Cardiac muscle cell (in vitro differentiated cells and primary cell): ENCODE measurements around the gene SUSD3. TPM values are rescaled to one million over a fixed set of nuclear protein-coding genes. Genes with fewer than 3 reads are reported as not detected.

Source experiments
- DNase-seq, 2 donors: peaks; one replicate each; pipeline versions ENCODE4 v3.0.0 to v3.0.0-alpha.2; 2010 to 2017; ENCODE audit warnings: low read depth in 1 of 2, low spot score in 1 of 2
- H3K27ac ChIP-seq: fragments of 200-600 bp; sonication (generic); 2 replicates; pipeline ENCODE4 v1.5.1; 2016
- H3K27me3 ChIP-seq: fragments of 200-600 bp; sonication (generic); 2 replicates; pipeline ENCODE4 v1.6.0; 2016; ENCODE audit warnings: control low read depth
- H3K36me3 ChIP-seq: fragments of 200-600 bp; sonication (generic); 2 replicates; pipeline ENCODE4 v1.5.1; 2016; ENCODE audit warnings: control low read depth
- H3K4me1 ChIP-seq: fragments of 200-600 bp; sonication (generic); 2 replicates; pipeline ENCODE4 v1.8.1; 2017; ENCODE audit warnings: low read depth, mild to moderate bottlenecking, mixed run types
- H3K4me3 ChIP-seq: fragments of 200-600 bp; sonication (generic); 2 replicates; pipeline ENCODE4 v1.5.1; 2016; ENCODE audit warnings: mild to moderate bottlenecking
- H3K9me3 ChIP-seq: fragments of 200-600 bp; sonication (generic); 2 replicates; pipeline ENCODE4 v1.5.1; 2017; ENCODE audit warnings: low read depth, mild to moderate bottlenecking, control low read depth
- polyA plus RNA-seq: library from polyadenylated mRNA; unstranded; fragments of >200 nt; fragmentation: Nextera tagmentation; extraction: Ambion mirVana; gene quantifications from 2 replicates; pipeline ENCODE4 v1.2.1, GENCODE V29; 2016
- total RNA-seq: library from RNA; depleted of rRNA; stranded (reverse); fragments of >200 nt; gene quantifications from 2 replicates; pipeline ENCODE4 v1.2.3, GENCODE V29; 2016
- TF ChIP-seq, protein P1 (sequence below): IDR thresholded peaks from 2 replicates; pipeline ENCODE4 v1.5.1; 2012; ENCODE audit warnings: low read depth, mild to moderate bottlenecking, low read length

The SUSD3 gene
- total and polyA plus RNA-seq, 2 experiments from 2014 or later = not detected

DNA sequence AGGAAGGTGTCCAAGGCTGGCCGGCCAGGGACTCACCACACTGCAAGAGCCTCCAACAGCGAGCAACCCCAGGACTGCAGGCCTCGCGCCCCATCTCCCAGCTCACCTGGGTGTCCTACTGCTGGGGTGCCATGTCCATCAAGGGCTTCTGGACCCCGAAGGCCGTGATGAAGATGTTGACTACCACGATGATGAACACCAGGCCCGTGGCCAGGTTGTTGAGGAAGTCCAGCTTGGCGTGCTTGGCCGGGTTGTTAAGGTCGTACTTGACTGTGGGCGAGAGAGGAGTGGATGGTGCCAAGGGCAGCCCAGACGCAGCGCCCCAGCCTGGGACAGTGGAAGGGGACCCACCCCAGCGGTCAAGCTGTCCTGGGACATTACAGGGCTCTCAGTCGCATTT is 66.3 kb downstream of the SUSD3 start:
- no peaks in the 10 kb centered on the region for H3K9me3 ChIP-seq
- DNase-seq = no peak
- H3K27ac ChIP-seq = no peak overlapping the region
- no peaks in the 10 kb centered on the region for H3K36me3 ChIP-seq
- TF ChIP-seq, protein P1, sequence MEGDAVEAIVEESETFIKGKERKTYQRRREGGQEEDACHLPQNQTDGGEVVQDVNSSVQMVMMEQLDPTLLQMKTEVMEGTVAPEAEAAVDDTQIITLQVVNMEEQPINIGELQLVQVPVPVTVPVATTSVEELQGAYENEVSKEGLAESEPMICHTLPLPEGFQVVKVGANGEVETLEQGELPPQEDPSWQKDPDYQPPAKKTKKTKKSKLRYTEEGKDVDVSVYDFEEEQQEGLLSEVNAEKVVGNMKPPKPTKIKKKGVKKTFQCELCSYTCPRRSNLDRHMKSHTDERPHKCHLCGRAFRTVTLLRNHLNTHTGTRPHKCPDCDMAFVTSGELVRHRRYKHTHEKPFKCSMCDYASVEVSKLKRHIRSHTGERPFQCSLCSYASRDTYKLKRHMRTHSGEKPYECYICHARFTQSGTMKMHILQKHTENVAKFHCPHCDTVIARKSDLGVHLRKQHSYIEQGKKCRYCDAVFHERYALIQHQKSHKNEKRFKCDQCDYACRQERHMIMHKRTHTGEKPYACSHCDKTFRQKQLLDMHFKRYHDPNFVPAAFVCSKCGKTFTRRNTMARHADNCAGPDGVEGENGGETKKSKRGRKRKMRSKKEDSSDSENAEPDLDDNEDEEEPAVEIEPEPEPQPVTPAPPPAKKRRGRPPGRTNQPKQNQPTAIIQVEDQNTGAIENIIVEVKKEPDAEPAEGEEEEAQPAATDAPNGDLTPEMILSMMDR = no peak
- no peak overlapping the region for H3K4me3 ChIP-seq
- no peaks in the 10 kb centered on the region for H3K27me3 ChIP-seq
- H3K4me1 ChIP-seq = peaks cover 12% of the 10 kb centered on the region

DNA sequence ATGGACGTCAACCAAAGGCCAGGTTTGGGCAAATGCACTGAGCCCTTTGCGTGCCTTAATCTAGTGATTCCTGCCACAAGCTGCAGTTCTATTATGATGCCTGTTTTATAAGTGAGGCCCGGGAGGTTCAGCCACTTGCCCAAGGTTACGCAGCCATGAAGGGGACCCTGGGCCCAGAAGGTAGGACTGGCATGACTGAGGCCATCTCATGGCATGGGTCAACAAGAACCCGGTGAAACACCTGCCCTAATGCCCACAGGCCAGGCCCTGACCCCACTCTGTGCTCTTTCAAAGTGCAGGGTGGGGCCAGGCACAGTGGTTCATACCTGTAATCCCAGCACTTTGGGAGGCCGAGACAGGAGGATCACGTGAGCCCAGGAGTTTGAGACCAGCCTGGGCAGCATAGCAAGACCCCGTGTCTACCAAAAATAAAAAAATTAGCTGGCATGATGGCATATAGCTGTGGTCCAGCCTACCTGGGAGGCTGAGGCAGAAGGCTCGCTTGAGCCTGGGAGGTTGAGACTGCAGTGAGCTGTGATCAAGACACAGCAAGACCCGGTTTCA is 66.9 kb downstream of the SUSD3 start:
- Histone ChIP-seq H3K27ac (no peak overlapping the region), H3K9me3 (no peaks in the 10 kb centered on the region), H3K4me3 (no peak overlapping the region), H3K4me1 (peaks cover 12% of the 10 kb centered on the region), H3K36me3 (no peaks in the 10 kb centered on the region), H3K27me3 (no peaks in the 10 kb centered on the region)
- no peak for DNase-seq
- TF ChIP-seq, protein P1 = no peak

DNA sequence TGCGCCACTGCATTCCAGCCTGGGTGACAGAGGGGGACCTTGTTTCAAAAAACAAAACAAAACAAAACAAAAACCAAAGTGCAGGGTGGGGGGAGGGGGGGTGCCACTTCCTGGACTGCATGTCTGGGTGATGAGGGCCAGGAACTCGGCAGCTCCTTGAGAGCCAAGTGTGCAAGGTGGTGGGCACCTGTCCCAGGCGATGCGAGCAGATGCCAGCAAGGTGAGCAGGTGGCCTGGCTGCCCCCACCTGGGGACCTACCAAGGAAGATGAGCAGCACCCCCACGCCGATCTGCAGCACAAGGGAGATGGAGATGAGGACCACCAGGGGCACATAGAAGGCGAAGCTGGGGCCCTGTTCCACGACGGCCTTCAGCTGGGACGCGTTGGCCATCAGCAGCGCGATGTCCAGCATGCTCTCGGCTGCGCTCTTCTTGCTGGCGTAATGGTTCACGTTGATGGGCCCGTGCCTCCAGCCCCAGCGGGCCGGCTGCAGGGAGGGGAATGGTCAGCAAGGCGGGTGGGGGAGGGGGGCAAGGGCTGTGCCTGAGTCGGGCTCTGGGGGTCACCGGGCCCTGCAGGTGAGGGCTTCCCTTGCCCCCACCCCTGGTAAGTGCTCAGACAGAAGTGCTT is 67.8 kb downstream of the SUSD3 start:
- Histone ChIP-seq H3K27ac (no peak overlapping the region), H3K4me1 (peaks cover 12% of the 10 kb centered on the region), H3K36me3 (no peaks in the 10 kb centered on the region), H3K4me3 (no peak overlapping the region), H3K27me3 (no peaks in the 10 kb centered on the region), H3K9me3 (no peaks in the 10 kb centered on the region)
- DNase-seq = no peak
- TF ChIP-seq, protein P1 = no peak

DNA sequence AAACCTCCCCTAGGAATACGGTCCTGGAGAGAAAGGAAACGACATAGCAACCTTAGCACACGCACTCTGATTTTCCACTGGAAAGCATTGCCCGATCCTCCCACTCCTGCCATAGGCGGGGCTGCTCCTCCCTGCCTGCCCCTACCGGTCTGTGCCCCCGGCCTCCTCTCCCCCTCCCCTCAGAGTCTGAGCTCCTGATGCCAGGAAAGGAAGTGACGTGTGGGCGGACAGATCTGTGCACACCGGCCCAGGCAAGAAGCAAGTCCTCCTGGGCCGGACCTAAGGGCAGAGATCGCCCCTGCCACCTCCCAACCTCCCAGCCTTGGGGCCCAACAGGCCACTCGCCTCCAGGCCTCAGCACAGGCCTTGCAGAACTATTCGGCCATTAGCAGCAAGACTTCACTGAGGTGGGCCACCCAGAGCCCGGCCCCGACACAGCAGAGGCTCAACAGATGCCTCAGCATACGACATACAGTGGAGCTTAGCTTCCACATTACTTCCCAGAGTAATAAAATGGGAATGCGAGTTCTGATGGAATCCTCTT is 68.4 kb downstream of the SUSD3 start:
- Histone ChIP-seq H3K9me3 (no peaks in the 10 kb centered on the region), H3K27ac (no peak overlapping the region), H3K36me3 (no peaks in the 10 kb centered on the region), H3K4me1 (peaks cover 12% of the 10 kb centered on the region), H3K27me3 (no peaks in the 10 kb centered on the region), H3K4me3 (no peak overlapping the region)
- TF ChIP-seq, protein P1 = no peak
- DNase-seq = peak; percentile 25 to 53

DNA sequence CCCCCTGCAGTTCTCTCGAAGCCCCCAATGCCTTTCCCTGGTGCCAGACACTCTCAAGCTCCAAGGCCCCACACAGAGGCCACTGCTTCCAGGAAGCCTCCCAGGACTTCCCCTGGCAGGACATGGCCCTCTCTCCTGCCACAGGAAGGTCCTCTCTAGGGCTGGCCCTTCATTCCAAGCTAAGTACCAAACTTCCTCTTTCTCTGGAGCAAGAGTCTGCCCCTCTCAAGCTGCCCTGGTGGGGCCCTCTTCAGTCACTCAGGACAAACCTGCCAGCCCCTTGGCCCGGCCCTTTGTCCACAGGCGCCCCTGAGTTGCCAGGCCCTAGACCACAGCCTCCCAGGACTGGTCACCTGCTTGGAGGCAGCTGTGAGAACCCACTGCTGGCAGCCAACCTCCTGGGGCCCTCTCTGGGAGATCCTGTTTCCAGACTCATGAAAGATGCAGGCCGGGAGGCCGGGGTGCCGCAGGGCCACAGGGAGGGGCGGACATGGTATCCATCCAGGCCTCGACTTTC is 69.0 kb downstream of the SUSD3 start:
- peak in 1 of 2 donors; percentile 13 for DNase-seq
- TF ChIP-seq, protein P1 = no peak
- H3K4me3 ChIP-seq = no peak overlapping the region
- no peaks in the 10 kb centered on the region for H3K27me3 ChIP-seq
- H3K27ac ChIP-seq = no peak overlapping the region
- H3K36me3 ChIP-seq = no peaks in the 10 kb centered on the region
- peaks cover 12% of the 10 kb centered on the region for H3K4me1 ChIP-seq
- no peaks in the 10 kb centered on the region for H3K9me3 ChIP-seq
